Brain microvascular endothelial cell (primary cell): ENCODE data around the gene GALNT14.

ENCODE experiments used
- DNase-seq: peaks from one replicate; pipeline ENCODE4 v3.0.0-alpha.2; 2020
- H3K27ac ChIP-seq: fragments of 250-450 bp; sonication (Bioruptor Pico); 2 replicates; pipeline ENCODE4 v1.5.1; 2020; ENCODE audit warnings: mild to moderate bottlenecking, moderate library complexity
- H3K27me3 ChIP-seq: fragments of 250-450 bp; sonication (Bioruptor Pico); replicated peaks from 2 replicates; pipeline ENCODE4 v1.5.1; 2020; ENCODE audit warnings: mild to moderate bottlenecking
- H3K36me3 ChIP-seq: fragments of 250-450 bp; sonication (Bioruptor Pico); replicated peaks from 2 replicates; pipeline ENCODE4 v1.5.1; 2020; ENCODE audit warnings: mild to moderate bottlenecking
- H3K4me3 ChIP-seq: 2 replicates; pipeline ENCODE4 v1.5.1; 2011; ENCODE audit warnings: low read depth, mild to moderate bottlenecking, control low read depth, low read length, moderate library complexity
- in situ Hi-C: cut with HindIII; loops from 2 replicates; pipeline ENCODE4 v1.10.0; 2017; ENCODE audit warnings: low sequenced_read_pairs, low pct_ligation_motif_present
- TF ChIP-seq, protein P1 (sequence below): IDR thresholded peaks from 2 replicates; pipeline ENCODE4 v1.5.1; 2011; ENCODE audit warnings: low read depth, mild to moderate bottlenecking, moderate library complexity, low read length, control low read depth, inconsistent platforms; ENCODE audit errors: missing control alignments

GALNT14 gene

DNA sequence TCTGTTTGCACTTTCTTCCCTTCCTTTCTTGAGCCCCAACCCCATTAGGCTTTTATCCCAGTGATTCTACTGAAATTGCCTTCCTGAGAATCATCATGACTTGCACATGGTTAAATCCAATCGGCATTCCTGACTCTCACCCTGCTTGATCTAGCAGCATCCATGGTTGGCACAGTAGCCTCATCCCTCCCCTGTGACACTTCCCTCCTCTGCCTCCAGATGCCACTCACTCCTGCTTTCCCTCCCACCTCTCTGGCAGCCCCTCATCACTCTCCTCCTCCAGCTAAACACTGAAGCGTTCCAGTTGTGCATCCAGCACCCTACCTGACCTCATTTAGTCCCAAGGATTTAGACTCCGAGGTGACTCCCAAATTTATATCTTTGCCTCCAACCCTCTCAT lies 114.7 kb downstream of the GALNT14 start:
- no peak for DNase-seq
- H3K27ac ChIP-seq, result no peak overlapping the region
- no peaks in the 10 kb centered on the region for H3K27me3 ChIP-seq
- H3K4me3 ChIP-seq, result no peak overlapping the region
- no peaks in the 10 kb centered on the region for H3K36me3 ChIP-seq
- in situ Hi-C loops, result no loop called here
- TF ChIP-seq, protein P1, sequence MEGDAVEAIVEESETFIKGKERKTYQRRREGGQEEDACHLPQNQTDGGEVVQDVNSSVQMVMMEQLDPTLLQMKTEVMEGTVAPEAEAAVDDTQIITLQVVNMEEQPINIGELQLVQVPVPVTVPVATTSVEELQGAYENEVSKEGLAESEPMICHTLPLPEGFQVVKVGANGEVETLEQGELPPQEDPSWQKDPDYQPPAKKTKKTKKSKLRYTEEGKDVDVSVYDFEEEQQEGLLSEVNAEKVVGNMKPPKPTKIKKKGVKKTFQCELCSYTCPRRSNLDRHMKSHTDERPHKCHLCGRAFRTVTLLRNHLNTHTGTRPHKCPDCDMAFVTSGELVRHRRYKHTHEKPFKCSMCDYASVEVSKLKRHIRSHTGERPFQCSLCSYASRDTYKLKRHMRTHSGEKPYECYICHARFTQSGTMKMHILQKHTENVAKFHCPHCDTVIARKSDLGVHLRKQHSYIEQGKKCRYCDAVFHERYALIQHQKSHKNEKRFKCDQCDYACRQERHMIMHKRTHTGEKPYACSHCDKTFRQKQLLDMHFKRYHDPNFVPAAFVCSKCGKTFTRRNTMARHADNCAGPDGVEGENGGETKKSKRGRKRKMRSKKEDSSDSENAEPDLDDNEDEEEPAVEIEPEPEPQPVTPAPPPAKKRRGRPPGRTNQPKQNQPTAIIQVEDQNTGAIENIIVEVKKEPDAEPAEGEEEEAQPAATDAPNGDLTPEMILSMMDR, result no peak

DNA sequence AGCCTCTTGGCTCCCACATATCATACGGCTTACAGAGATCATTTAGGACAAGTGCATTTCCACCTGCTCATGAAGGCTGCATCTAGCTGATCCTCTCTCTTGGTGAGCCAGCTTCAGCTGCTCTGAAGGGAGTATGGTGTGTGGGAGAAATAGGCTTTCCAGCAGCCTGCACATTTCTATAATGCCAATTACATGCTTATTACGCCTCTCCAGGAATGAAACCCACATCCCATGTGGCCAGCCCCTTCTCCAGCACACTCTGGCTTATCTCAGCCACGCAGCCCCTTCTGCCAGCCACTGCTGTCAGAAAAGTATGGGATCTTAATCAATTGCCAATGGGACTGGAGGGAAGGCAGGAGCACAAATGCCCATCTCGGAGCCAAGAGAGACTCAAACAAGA lies 117.5 kb downstream of the GALNT14 start:
- Histone ChIP-seq H3K4me3 (no peak overlapping the region), H3K27me3 (no peaks in the 10 kb centered on the region), H3K36me3 (no peaks in the 10 kb centered on the region), H3K27ac (no peak overlapping the region)
- DNase-seq, result no peak
- in situ Hi-C loops, result no loop called here
- TF ChIP-seq, protein P1, result no peak

DNA sequence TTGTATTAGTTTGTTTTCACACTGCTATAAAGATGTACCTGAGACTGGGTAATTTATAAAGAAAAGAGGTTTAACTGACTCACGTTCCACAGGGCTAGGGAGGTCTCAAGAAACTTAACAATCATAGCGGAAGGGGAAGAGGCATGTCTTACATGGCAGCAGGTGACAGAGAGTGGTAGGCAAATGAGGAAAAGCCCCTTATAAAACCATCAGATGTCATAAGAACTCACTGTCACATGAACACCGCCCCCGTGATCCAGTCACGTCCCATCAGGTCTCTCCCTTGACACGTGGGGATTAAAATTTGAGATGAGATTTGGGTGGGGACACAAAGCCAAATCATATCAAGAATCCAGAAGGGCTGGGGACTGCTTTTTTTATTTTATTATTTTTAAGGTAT lies 120.0 kb downstream of the GALNT14 start:
- Histone ChIP-seq H3K27me3 (no peaks in the 10 kb centered on the region), H3K27ac (no peak overlapping the region), H3K36me3 (no peaks in the 10 kb centered on the region), H3K4me3 (no peak overlapping the region)
- no peak for DNase-seq
- TF ChIP-seq, protein P1, result no peak
- in situ Hi-C loops, result no loop called here

DNA sequence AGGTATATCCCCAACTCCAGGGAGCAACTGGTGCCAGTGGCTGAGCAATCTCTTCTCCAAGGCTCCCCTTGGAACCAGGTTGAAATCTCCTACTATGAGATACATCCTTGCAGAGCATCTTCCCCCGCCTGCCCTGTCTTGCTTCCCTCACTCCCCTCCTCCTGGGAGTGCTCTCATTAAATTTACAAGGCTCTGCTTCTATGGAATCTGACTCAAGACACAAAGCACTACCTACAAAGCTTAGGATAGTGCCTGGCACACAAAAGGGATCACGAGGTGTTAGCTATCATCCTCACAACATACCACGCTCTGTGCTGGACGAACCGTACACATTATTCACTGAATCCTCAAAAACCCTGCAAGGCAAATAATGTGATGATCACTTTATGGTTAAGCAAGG lies 121.6 kb downstream of the GALNT14 start:
- TF ChIP-seq, protein P1, result no peak
- H3K36me3 ChIP-seq, result no peaks in the 10 kb centered on the region
- in situ Hi-C loops, result no loop called here
- no peak for DNase-seq
- H3K27me3 ChIP-seq, result no peaks in the 10 kb centered on the region
- H3K27ac ChIP-seq, result no peak overlapping the region
- H3K4me3 ChIP-seq, result no peak overlapping the region

DNA sequence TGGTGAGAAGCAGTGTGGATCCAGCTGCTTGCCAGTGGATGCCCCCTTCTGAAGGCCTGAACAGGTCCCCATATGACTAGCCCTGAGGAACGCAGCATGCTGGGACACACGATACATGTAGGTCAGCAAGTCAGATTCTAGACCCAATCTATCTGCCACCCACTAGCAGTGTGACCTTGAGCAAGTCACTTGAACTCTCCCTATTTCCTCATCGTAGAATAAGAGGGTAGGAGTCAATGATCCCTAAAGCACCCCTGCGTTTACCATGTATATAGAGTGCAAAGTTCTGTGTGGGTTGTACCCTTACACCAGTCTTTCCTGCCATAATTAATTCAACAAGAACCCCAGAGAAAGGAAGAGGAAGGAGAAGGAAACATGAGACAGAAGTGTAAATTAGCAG lies 123.7 kb downstream of the GALNT14 start:
- no peak for DNase-seq
- in situ Hi-C loops, result no loop called here
- TF ChIP-seq, protein P1, result no peak
- no peaks in the 10 kb centered on the region for H3K36me3 ChIP-seq
- H3K4me3 ChIP-seq, result no peak overlapping the region
- H3K27me3 ChIP-seq, result no peaks in the 10 kb centered on the region
- no peak overlapping the region for H3K27ac ChIP-seq

DNA sequence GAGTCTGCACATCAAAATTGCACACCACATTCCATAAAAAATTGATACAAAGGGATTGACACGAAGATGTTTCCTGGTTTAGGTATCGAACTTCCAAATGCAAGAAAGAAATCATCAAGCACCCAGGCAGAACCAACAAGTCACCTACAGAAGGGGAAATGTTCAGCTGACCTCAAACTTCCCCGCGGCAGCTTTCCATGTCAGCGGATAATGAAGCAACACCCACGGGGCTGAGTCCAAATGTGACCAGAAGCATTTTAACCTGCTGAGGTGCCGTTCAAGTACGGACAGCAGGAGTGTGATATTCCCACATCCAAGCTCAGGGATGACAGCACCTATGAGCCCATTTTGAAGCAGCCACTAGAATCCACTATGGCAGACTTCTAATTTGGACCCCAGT lies 124.9 kb downstream of the GALNT14 start:
- no peak overlapping the region for H3K27ac ChIP-seq
- no peaks in the 10 kb centered on the region for H3K36me3 ChIP-seq
- no peak for DNase-seq
- no peak overlapping the region for H3K4me3 ChIP-seq
- H3K27me3 ChIP-seq, result no peaks in the 10 kb centered on the region
- in situ Hi-C loops, result no loop called here
- TF ChIP-seq, protein P1, result no peak
